Hematopoietic multipotent progenitor cell treated with erythropoietin and hydrocortisone succinate and interleukin-3 and kit ligand, for 17 days (in vitro differentiated cells): ENCODE measurements around the gene PIAS3.

ENCODE experiments used
- DNase-seq: peaks from one replicate; pipeline ENCODE4 v3.0.0-alpha.2; 2015; ENCODE audit warnings: low spot score

PIAS3 gene

DNA sequence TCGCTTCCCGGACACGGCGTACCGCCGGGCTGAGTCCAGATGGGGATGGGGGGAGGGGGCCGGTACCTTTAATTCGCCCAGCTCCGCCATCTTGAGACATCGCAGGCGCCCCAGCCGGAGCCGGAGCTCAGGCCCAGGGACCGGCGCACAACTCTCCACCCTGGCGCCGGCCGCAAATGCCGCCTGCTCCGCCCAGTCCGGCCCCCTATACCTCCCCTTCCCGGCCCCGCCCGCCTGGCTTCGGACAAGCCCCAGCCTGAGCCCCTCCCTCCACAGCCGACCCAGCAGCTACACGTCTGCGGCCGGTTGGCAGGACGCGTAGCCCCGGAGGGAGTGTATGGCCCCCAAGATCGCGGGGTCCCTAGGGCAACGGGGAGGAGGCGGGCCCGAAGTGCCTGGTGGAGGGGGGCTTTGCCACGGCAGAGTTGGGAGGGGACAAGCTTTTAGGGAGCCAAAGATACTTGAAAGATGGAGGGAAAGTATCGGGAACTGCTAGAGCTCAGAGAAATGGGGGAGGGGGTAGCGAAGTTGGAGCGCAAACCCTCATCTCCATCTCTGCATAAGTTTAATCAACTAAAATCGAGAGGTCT is at the start of gene PIAS3:
TSS of gene PIAS3 (minus strand) at position 181 of the 590 bp plus-strand sequence. CDS start at position 90, 91 bp downstream.
- peak; percentile 60 for DNase-seq

GRCh38 chr1:145908653-145909052 is 49.8 kb upstream of the PIAS3 start:
- no peak for DNase-seq

- no peak for DNase-seq
Measured at GRCh38 chr1:145906954-145907753, 48.3 kb upstream of the PIAS3 start.

DNA sequence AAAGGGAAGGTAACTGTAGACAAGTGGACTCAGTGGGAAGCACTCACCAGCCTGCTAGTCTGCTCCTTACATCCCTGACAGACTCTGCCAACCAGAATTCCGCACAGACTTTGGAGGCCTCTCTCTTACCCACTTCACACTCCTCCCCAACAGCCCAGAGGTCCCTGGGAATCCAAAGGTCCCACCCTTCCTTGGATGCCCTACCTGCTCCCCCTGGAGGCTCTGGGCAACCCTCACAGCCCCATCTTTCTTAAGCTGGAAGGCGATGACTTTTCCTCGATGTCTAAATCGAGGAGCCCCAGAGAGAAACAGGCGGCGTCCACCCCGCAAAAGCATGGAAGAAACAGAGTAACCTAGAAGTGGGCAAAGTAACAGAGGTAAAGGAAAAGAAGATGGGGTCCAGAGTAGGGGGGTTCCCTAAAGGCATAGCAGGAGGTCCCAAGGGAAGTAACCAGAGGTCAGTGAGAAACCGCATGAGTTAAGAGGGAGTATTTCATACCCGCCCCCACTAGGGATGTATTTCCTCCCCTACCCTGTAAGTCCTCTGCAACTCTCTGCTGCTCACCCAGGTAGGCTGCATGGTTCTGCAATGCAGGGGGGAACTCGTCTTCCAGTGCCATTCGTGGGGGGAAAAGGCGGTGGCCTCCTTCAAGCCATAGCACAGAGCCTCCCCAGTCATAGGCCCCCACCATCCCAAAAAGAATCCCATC is 42.6 kb upstream of the PIAS3 start:
- DNase-seq, result no peak

GRCh38 chr1:145898756-145899155 is 39.9 kb upstream of the PIAS3 start:
- DNase-seq, result no peak

DNA sequence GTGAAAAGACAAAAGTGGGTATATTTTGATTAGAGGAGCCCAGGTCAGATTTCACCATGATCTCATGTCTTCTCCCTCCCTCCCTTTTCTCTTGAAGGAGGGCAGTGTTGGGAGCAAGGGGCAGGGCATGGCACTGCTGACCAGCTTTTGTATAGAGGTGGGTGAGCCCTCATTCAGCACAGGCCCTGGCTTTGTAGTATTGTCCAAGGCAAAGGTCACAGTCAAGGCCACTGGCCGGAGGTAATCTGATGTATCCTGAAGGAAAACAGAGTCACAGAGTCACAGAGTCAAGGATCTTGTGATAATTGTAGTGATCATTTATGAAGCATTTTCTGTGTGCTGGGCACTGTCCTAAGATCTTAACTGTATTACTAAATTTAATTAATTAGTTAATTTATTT is 39.1 kb upstream of the PIAS3 start:
- no peak for DNase-seq

DNA sequence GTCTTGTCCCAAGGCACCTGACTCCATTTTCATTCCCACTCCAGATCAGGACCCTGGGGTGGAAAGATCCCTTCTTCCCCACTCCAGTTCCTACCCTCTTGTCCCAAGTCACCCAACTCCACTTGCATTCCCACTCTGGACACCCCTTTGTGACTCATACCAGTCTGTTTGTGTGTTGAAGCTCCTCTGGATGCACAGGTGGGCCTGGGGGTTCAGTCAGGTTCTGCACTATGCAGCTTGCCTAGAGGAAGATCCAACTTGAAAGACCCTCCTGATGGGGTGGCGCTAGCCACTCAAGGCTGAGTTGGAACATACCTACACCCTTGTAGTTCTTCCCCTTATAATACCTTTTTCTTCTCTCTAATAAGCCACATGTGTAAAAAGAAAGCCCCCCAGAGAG is 36.6 kb upstream of the PIAS3 start:
- no peak for DNase-seq

- no peak for DNase-seq
Measured at GRCh38 chr1:145893306-145894055, 34.6 kb upstream of the PIAS3 start.

- peak; percentile 51 for DNase-seq
Measured at GRCh38 chr1:145892486-145893087, 33.7 kb upstream of the PIAS3 start.

DNA sequence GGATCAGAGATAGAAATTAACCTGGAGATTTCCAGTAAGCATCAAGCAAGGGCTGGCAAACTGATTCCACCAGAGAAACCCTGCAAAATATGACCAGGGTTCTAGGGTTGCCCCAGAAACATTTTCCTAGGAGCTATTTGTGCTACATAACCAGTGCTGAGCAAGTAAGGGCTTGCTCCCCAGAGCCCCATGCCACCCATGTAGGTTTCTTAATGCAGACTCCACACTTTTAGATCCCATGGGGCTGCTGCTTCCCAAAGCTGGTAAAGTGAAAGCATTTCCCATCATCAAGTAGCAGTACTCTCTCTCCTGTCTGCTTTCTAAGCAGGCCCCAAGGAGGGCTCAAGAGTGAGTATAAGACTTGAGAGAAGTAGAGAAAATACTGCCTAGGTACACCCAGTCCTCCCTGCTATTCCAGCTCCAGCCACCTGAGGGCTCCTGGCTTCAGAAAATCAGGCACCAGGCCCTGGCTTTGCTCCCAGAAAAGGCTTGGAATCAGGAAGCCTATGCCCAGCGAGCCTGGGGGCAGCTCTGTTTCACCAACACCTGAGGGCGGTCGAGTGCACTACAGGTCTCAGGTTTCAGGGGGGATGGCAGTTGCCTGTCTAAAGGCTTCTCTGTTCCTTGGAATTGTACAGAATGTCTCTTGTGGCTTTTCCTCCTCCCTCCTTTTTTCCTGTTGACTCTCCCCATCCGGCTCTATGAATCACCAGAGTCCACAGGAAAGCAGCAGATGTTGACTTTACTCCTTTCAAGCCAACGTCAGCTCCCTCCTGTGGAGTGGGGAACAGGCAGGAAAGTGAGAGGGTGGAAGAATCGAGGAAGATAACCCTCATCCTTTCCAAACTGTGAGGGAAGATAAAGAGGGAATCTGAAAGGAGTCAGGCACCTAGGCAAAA is 33.0 kb upstream of the PIAS3 start:
- peak; percentile 87 for DNase-seq

DNA sequence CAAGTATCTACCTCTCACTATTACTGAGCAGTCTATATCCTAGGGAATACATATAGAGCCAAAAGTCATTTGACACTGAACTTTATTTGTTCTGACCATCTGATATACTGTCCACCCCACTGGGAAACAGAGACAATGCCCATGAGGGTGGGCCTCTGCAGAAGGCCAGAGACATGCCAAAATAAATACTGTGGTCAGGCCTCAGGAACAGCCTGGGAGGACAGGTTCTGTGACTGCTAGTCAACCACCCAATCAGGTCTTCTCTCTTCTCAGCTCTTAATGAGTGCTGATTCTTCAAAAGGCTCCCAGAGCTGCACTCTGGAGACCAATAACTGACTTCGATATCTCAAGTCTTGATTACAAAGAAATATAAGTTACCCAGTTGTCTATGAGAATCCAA is 32.3 kb upstream of the PIAS3 start:
- DNase-seq, result no peak

DNA sequence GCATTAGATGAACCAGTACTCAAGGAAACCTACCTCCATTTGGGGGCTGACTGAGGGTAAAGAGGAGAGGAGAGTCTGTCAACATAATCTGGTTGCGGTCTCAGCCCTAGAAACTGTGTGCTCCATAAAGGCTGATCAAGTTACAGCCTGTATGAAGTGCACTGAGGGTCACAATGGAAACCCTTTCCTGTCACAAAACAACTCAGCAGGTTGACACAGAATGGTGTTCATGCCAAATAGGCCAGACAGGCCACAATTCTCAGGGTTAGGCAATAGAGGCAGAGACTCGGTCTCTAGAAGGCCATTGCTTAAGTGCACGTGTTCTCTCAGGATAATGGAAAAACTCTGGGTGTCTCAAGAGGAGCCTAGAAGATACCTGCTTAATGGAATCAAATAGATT is 30.8 kb upstream of the PIAS3 start:
- DNase-seq, result no peak

- no peak for DNase-seq
Measured at GRCh38 chr1:145887631-145888030, 28.8 kb upstream of the PIAS3 start.

- no peak for DNase-seq
Measured at GRCh38 chr1:145886816-145887215, 27.9 kb upstream of the PIAS3 start.

DNA sequence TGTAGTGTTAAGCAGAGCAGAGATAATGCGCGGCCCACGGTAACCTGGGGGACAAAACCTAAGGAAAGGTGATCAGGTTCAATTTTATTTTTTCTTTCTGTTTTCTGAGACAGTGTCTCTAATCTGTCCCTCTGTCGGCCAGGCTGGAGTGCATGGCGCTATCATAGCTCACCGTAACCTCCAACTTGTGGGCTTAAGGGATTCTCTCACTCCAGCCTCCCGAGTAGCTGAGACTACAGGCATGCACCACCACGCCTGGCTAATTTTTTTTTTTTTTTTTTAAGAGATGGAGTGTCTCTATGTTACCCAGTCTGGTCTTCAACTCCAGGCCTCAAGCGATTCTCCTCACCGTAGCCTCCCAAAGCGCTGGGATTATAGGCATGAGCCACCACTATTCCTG is 27.5 kb upstream of the PIAS3 start:
- no peak for DNase-seq

GRCh38 chr1:145885738-145886287 is 26.9 kb upstream of the PIAS3 start, which contains the start of gene ANKRD35:
Gene ANKRD35, minus strand, starts transcription at chr1:145885866. Its CDS starts 108 bp downstream, at chr1:145885758.
- peak; percentile 64 for DNase-seq

GRCh38 chr1:145884675-145885074 is 25.8 kb upstream of the PIAS3 start:
- no peak for DNase-seq

DNA sequence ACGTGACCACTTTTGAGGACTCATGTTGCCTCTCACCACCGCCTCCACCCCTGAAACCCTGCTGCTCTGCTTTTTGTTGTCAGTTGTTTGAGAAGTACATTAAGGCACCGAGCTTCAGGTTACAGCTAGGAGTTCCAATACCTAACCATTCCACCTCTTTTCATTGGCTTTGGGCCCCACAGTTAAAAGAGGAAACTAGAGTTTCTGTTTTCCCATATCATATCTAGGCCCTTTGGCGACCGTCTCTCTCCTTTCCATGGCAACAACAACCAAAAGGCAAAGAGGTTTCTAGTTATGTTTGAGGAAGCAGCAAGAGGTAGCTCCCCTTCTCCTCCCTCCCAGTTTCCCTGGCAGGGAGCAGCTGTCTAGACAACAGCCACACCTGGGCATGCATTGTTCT is 20.9 kb upstream of the PIAS3 start:
- DNase-seq, result no peak

DNA sequence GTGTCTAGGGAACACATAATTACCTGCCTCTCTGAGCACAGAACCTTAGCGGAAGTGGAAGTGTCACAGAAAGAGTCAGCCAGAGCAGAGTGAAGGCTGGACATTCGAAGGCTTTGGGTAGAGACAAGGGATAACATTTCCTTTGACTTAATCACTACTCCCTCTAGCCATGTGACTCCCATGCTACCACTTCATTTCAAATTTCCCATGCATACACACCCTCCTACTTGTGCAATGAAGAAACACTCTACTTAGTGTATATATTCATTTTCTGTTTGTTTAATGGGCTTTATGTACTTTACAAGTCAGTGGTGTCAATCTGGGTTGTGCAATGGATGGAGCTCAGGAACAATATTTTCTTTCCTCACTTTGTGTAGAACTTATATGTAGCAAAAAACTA is 19.8 kb upstream of the PIAS3 start:
- DNase-seq, result no peak

- no peak for DNase-seq
Measured at GRCh38 chr1:145877923-145878486, 19.1 kb upstream of the PIAS3 start.
